HG03103 (cell line): ENCODE results near the gene USP17L26.
"Not testable (repeated sequence)": the region's sequence is repeated elsewhere in the genome, so short reads cannot be mapped to it uniquely, and the experiment has no call there.

Experiments used
- ATAC-seq: cut with Tn5 transposase; IDR thresholded peaks from one replicate; pipeline ENCODE4 v1.9.1; 2021; ENCODE audit warnings: low read depth; ENCODE audit not compliant: unreplicated experiment

The USP17L26 gene

DNA sequence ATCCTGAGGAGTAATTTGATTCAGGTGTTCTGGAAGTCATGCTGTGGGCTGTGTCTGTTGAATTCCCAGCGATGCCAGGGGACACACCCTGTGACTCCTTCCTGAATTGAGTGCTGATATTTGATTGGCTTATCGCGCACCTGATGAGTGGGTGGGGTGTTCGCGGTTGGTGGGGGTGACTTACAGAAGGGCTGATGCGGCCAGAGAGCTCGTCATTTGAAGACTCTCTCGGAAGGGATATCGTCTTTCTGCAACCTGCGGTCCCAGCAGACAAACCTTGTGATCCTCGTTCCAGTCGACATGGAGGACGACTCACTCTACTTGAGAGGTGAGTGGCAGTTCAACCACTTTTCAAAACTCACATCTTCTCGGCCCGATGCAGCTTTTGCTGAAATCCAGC lies at the start of gene USP17L26:
Gene USP17L26 (plus strand): TSS at position 301 of the 400 bp plus-strand sequence. CDS start 0 bp downstream, at position 301.
- ATAC-seq = not testable (repeated sequence)

DNA sequence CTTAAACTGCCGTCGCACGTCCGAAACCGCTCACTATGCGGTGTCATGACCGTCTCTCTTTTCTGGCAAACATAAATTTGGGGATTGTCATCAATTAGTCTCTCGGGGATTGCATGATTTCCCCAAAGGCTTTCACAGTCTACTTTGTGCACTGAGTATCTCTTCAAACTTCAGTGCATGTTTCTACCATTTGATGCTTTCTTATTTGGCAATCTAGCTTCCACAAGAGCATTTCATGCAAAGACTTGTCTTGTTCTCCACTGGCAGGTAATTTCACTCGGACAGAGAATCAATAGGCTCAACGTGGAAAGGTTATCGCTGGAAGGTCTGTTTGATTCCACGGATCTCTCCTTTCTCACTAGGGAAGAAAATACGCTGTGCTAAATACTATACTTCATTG lies 10.3 kb upstream of the USP17L26 start:
- ATAC-seq = not testable (repeated sequence)

GRCh38 chr4:9324865-9325264 lies 9.6 kb upstream of the USP17L26 start, which contains the start of gene USP17L24:
TSS of gene USP17L24 (plus strand) at chr4:9325165. CDS start at chr4:9325165, 0 bp downstream.
- not testable (repeated sequence) for ATAC-seq

DNA sequence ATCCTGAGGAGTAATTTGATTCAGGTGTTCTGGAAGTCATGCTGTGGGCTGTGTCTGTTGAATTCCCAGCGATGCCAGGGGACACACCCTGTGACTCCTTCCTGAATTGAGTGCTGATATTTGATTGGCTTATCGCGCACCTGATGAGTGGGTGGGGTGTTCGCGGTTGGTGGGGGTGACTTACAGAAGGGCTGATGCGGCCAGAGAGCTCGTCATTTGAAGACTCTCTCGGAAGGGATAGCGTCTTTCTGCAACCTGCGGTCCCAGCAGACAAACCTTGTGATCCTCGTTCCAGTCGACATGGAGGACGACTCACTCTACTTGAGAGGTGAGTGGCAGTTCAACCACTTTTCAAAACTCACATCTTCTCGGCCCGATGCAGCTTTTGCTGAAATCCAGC lies 4.8 kb upstream of the USP17L26 start, which contains the start of gene USP17L25:
Gene USP17L25 (plus strand): TSS at position 301 of the 400 bp plus-strand sequence. CDS start 0 bp downstream, at position 301.
- ATAC-seq = not testable (repeated sequence)

DNA sequence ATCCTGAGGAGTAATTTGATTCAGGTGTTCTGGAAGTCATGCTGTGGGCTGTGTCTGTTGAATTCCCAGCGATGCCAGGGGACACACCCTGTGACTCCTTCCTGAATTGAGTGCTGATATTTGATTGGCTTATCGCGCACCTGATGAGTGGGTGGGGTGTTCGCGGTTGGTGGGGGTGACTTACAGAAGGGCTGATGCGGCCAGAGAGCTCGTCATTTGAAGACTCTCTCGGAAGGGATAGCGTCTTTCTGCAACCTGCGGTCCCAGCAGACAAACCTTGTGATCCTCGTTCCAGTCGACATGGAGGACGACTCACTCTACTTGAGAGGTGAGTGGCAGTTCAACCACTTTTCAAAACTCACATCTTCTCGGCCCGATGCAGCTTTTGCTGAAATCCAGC lies 4.6 kb downstream of the USP17L26 start, which contains the start of gene USP17L5:
Gene USP17L5 (plus strand): TSS at position 301 of the 400 bp plus-strand sequence. CDS start 0 bp downstream, at position 301.
- not testable (repeated sequence) for ATAC-seq

DNA sequence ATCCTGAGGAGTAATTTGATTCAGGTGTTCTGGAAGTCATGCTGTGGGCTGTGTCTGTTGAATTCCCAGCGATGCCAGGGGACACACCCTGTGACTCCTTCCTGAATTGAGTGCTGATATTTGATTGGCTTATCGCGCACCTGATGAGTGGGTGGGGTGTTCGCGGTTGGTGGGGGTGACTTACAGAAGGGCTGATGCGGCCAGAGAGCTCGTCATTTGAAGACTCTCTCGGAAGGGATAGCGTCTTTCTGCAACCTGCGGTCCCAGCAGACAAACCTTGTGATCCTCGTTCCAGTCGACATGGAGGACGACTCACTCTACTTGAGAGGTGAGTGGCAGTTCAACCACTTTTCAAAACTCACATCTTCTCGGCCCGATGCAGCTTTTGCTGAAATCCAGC lies 9.4 kb downstream of the USP17L26 start, which contains the start of gene USP17L27:
Gene USP17L27 (plus strand): TSS at position 301 of the 400 bp plus-strand sequence. CDS start 0 bp downstream, at position 301.
- not testable (repeated sequence) for ATAC-seq

- ATAC-seq = not testable (repeated sequence)
These were observed 14.1 kb downstream of the USP17L26 start, which contains the start of gene USP17L28 for GRCh38 chr4:9348593-9348992. TSS of gene USP17L28 (plus strand) at chr4:9348893. CDS start at chr4:9348893, 0 bp downstream.

- ATAC-seq = not testable (repeated sequence)
These were observed 16.4 kb downstream of the USP17L26 start for GRCh38 chr4:9350866-9351265.

DNA sequence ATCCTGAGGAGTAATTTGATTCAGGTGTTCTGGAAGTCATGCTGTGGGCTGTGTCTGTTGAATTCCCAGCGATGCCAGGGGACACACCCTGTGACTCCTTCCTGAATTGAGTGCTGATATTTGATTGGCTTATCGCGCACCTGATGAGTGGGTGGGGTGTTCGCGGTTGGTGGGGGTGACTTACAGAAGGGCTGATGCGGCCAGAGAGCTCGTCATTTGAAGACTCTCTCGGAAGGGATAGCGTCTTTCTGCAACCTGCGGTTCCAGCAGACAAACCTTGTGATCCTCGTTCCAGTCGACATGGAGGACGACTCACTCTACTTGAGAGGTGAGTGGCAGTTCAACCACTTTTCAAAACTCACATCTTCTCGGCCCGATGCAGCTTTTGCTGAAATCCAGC lies 18.9 kb downstream of the USP17L26 start, which contains the start of gene USP17L29:
Gene USP17L29 (plus strand): TSS at position 301 of the 400 bp plus-strand sequence. CDS start 0 bp downstream, at position 301.
- not testable (repeated sequence) for ATAC-seq

- ATAC-seq = not testable (repeated sequence)
These were observed 28.4 kb downstream of the USP17L26 start, which contains the start of gene USP17L30 for GRCh38 chr4:9362829-9363228. TSS of gene USP17L30 (plus strand) at chr4:9363129. CDS start at chr4:9363129, 0 bp downstream.

- not testable (repeated sequence) for ATAC-seq
These were observed 45.4 kb downstream of the USP17L26 start for GRCh38 chr4:9379881-9380280.

DNA sequence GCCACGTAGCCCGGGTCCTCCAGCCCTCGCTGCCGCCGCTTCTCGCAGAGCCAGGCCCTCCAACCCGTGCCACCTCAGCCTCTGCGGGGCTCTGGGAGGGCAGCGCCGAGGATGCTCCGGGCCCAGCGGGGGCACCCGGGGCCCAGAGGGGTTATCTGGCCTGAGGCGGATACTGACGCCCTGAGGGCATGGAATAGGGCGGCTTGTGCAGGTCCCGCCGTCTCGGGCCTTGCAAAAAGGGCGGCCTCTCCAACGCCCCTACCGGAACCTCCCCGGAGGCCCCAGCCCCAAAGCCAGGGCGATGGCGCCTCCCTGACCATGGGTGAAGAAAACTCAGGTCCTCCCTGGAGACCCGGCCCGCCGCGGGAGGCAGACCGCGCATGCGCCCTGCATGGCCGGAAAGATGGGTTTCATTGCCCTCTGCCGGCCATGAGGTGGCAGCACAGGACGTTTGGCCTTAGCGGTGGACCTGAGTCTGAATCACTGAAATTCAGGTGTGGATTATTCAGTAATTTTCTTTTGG lies 46.6 kb downstream of the USP17L26 start:
- ATAC-seq = not testable (repeated sequence)

GRCh38 chr4:9384126-9384525 lies 49.7 kb downstream of the USP17L26 start:
- ATAC-seq = no peak
